Gastroesophageal sphincter (tissue), 4 donors: ENCODE data around the gene NUDT12. TPM values are rescaled to one million over a fixed set of nuclear protein-coding genes. Genes with fewer than 3 reads are reported as not detected.

Source experiments
- ATAC-seq: fragments of 150-250 bp; one replicate; pipeline ENCODE4 v1.9.1; 2016; ENCODE audit warnings: mild to moderate bottlenecking, moderate library complexity
- H3K27ac ChIP-seq, 4 donors: fragments of 200-600 bp; sonication (generic) in 3 of 4; 1 replicate in 3 of 4; 2 replicates in 1 of 4; pipeline ENCODE4 v1.5.1; 2016 to 2019
- H3K27me3 ChIP-seq: fragments of 200-600 bp; sonication (generic); one replicate; pipeline ENCODE4 v1.5.1; 2019
- H3K36me3 ChIP-seq, 2 donors: fragments of 200-600 bp; sonication (generic); one replicate each; pipeline ENCODE4 v1.5.1; 2019; ENCODE audit warnings: control low read depth in 1 of 2
- H3K4me1 ChIP-seq, 3 donors: fragments of 200-600 bp; sonication (generic); 1 replicate in 2 of 3; 2 replicates in 1 of 3; pipeline ENCODE4 v1.5.1; 2016 to 2019; ENCODE audit warnings: control low read depth in 2 of 3
- H3K4me3 ChIP-seq, 2 donors: fragments of 200-600 bp; sonication (generic); one replicate each; pipeline ENCODE4 v1.5.1; 2019; ENCODE audit warnings: mild to moderate bottlenecking in 1 of 2, moderate library complexity in 1 of 2
- H3K9me3 ChIP-seq, 3 donors: fragments of 200-600 bp; sonication (generic); one replicate each; pipeline ENCODE4 v1.5.1; 2017 to 2019; ENCODE audit warnings: control low read depth in 2 of 3
- CTCF ChIP-seq, 4 experiments: fragments of 200-600 bp in 2 of 4; fragments of 450-650 bp in 2 of 4; sonication (generic) in 1 of 4; IDR thresholded peaks; one replicate each; pipeline ENCODE4 v1.5.1; 2017 to 2019; ENCODE audit warnings: antibody characterized with exemption in 4 of 4, mild to moderate bottlenecking in 2 of 4, moderate library complexity in 2 of 4
- EP300 ChIP-seq: sonication (generic); formaldehyde crosslinking; IDR thresholded peaks from one replicate; pipeline ENCODE4 v1.6.1; 2017; ENCODE audit warnings: antibody characterized with exemption, mild to moderate bottlenecking
- POLR2A ChIP-seq, 2 donors: fragments of 450-650 bp; IDR thresholded peaks; one replicate each; pipeline ENCODE4 v1.6.1; 2017; ENCODE audit warnings: antibody characterized with exemption in 2 of 2, mild to moderate bottlenecking in 2 of 2, moderate library complexity in 1 of 2
- POLR2AphosphoS5 ChIP-seq: sonication (generic); formaldehyde crosslinking; IDR thresholded peaks from one replicate; pipeline ENCODE4 v1.6.1; 2017; ENCODE audit warnings: antibody characterized with exemption
- WGBS, 2 donors: methylation state at CpG; one replicate each; pipeline ENCODE4 v1.1.5; 2018; ENCODE audit warnings: low coverage in 1 of 2; 5-methylcytosine and 5-hydroxymethylcytosine counted together
- total RNA-seq, 4 donors: library from RNA; depleted of rRNA; stranded (reverse); fragments of >200 nt; gene quantifications; one replicate each; pipeline ENCODE4 v1.1.0, GENCODE V29; 2016

NUDT12 gene
- total RNA-seq, 4 donors from 2014 or later = 6.2 to 20.7 (median 9.9) TPM

- ATAC-seq = no peak
- H3K4me1 ChIP-seq = no peaks in the 10 kb centered on the region
- H3K4me3 ChIP-seq = no peak overlapping the region
- no peak for TF ChIP-seq EP300
- TF ChIP-seq CTCF (IDR thresholded peaks at IDR 0.05) = no peak
- TF ChIP-seq POLR2AphosphoS5 = no peak
- TF ChIP-seq POLR2A (IDR thresholded peaks at IDR 0.05) = no peak
- H3K27me3 ChIP-seq = no peaks in the 10 kb centered on the region
- no peaks in the 10 kb centered on the region for H3K36me3 ChIP-seq
- H3K9me3 ChIP-seq = no peaks in the 10 kb centered on the region
- no peak overlapping the region for H3K27ac ChIP-seq
- WGBS, 2 donors = 42 to 56% methylated on average over 1 of the region's 1 CpG
These were observed 37.5 kb upstream of the NUDT12 start for GRCh38 chr5:103600086-103600485.

GRCh38 chr5:103598997-103599566 lies 36.5 kb upstream of the NUDT12 start:
- Histone ChIP-seq H3K9me3 (no peaks in the 10 kb centered on the region), H3K27ac (no peak overlapping the region), H3K36me3 (no peaks in the 10 kb centered on the region), H3K4me1 (no peaks in the 10 kb centered on the region), H3K27me3 (no peaks in the 10 kb centered on the region), H3K4me3 (no peak overlapping the region)
- ATAC-seq = no peak
- no peak for TF ChIP-seq EP300
- TF ChIP-seq POLR2AphosphoS5 = no peak
- TF ChIP-seq POLR2A (IDR thresholded peaks at IDR 0.05) = no peak
- TF ChIP-seq CTCF (IDR thresholded peaks at IDR 0.05) = no peak
- 86% methylated on average over 3 of the region's 3 CpGs for WGBS, 2 donors

GRCh38 chr5:103590221-103590620 lies 27.6 kb upstream of the NUDT12 start:
- no peak for TF ChIP-seq EP300
- TF ChIP-seq CTCF (IDR thresholded peaks at IDR 0.05) = no peak
- no peak for TF ChIP-seq POLR2AphosphoS5
- no peak for TF ChIP-seq POLR2A (IDR thresholded peaks at IDR 0.05)
- H3K36me3 ChIP-seq = no peaks in the 10 kb centered on the region

GRCh38 chr5:103589776-103590175 lies 27.2 kb upstream of the NUDT12 start:
- H3K36me3 ChIP-seq = no peaks in the 10 kb centered on the region
- no peaks in the 10 kb centered on the region for H3K27me3 ChIP-seq
- no peak overlapping the region for H3K27ac ChIP-seq
- TF ChIP-seq POLR2AphosphoS5 = no peak
- no peak for TF ChIP-seq CTCF (IDR thresholded peaks at IDR 0.05)
- no peak for TF ChIP-seq POLR2A (IDR thresholded peaks at IDR 0.05)
- TF ChIP-seq EP300 = no peak
- H3K4me3 ChIP-seq = no peak overlapping the region
- WGBS, 2 donors = 82 to 86% methylated on average over 1 to 3 of the region's 3 CpGs
- no peaks in the 10 kb centered on the region for H3K4me1 ChIP-seq
- H3K9me3 ChIP-seq = no peaks in the 10 kb centered on the region
- ATAC-seq = no peak

More at GRCh38 chr5:103590221-103590620, 27.6 kb upstream of the NUDT12 start:
- Histone ChIP-seq H3K4me1 (no peaks in the 10 kb centered on the region), H3K9me3 (no peaks in the 10 kb centered on the region), H3K27me3 (no peaks in the 10 kb centered on the region), H3K4me3 (no peak overlapping the region), H3K27ac (no peak overlapping the region)
- 62 to 81% methylated on average over 3 of the region's 3 CpGs for WGBS, 2 donors
- ATAC-seq = no peak

GRCh38 chr5:103589357-103589756 lies 26.8 kb upstream of the NUDT12 start:
- H3K9me3 ChIP-seq = no peaks in the 10 kb centered on the region
- H3K27me3 ChIP-seq = no peaks in the 10 kb centered on the region
- H3K27ac ChIP-seq = no peak overlapping the region
- no peak overlapping the region for H3K4me3 ChIP-seq
- ATAC-seq = no peak
- WGBS, 2 donors = 23% methylated on average over 3 of the region's 3 CpGs; no CpG with 5 or more reads in 1 of the 2 donors
- H3K4me1 ChIP-seq = no peaks in the 10 kb centered on the region
- no peaks in the 10 kb centered on the region for H3K36me3 ChIP-seq
- TF ChIP-seq POLR2AphosphoS5 (no peak), POLR2A (IDR thresholded peaks at IDR 0.05) (no peak), EP300 (no peak), CTCF (IDR thresholded peaks at IDR 0.05) (no peak)
